ENCODE measurements around the gene SCTR.
"Not testable (repeated sequence)": the region's sequence is repeated elsewhere in the genome, so short reads cannot be mapped to it uniquely, and the experiment has no call there.

The SCTR gene

DNA sequence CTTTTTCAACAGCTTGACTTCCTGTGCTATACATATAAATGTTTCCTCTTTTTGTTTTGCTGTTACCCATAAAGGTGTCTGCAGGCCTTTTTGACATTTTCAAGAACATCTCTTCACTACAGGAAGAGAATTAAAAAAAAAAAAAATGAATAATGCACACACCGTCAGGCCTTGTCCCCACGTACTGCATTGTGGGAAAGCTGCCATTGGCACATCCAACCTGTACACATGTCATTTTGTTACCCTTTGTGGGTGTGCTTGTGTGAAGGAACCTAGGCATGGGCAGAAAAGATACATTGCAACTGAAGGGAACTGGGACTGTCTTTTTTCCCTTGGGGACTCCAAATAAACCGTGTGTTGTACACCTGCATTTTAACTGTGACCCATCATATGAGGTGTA is 109.4 kb downstream of the SCTR start:
- H3K9me3 Mint-ChIP-seq, result no peaks in the 10 kb centered on the region
- no peak overlapping the region for H3K4me3 Mint-ChIP-seq
- H3K27me3 Mint-ChIP-seq, result peaks cover 8% of the 10 kb centered on the region
- H3K36me3 Mint-ChIP-seq, result no peaks in the 10 kb centered on the region
- H3K27ac Mint-ChIP-seq, result no peak overlapping the region
- H3K4me1 Mint-ChIP-seq, result no peaks in the 10 kb centered on the region

DNA sequence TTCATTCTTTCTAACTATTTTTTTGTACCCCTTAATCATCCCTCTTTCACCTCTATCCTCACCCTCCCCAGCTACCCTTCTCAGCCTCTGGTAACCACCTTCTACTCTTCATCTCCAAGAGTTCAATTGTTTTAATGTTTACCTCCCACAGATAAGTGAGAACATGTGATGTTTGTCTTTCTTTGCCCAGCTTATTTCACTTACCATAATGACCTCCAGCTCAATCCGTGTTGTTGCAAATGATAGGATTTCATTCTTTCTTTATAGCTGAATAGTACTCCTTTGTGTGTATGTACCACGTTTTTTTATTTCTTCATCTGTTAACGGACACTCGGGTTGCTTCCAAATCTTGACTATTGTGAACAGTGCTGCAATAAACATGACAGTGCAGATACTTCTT is 114.8 kb downstream of the SCTR start:
- Mint-ChIP-seq H3K9me3 (no peaks in the 10 kb centered on the region), H3K27ac (no peak overlapping the region), H3K4me3 (no peak overlapping the region), H3K4me1 (no peaks in the 10 kb centered on the region), H3K27me3 (peaks cover 6% of the 10 kb centered on the region), H3K36me3 (no peaks in the 10 kb centered on the region)

DNA sequence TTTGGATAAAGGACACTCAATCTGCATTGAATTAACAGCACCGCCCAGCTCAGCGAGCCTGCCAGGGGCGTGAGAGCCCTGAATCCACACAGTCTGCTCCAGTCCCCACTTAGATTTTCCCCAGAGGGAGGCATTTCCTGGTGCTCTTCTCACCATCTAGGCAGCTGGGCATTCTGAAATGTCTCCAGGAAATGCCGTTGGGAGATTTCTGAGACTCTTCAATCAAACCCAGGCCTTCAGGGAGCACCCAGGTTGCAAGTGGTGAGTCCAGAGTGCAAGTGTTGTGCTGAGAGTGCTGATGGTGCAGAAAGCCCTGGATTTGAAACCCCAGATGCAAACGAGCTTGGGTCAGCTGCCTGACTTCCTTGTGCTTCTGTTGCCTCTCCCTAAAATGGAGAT is 116.1 kb downstream of the SCTR start:
- Mint-ChIP-seq H3K27ac (no peak overlapping the region), H3K4me1 (no peaks in the 10 kb centered on the region), H3K36me3 (no peaks in the 10 kb centered on the region), H3K27me3 (peaks cover 3% of the 10 kb centered on the region), H3K4me3 (no peak overlapping the region), H3K9me3 (no peaks in the 10 kb centered on the region)

DNA sequence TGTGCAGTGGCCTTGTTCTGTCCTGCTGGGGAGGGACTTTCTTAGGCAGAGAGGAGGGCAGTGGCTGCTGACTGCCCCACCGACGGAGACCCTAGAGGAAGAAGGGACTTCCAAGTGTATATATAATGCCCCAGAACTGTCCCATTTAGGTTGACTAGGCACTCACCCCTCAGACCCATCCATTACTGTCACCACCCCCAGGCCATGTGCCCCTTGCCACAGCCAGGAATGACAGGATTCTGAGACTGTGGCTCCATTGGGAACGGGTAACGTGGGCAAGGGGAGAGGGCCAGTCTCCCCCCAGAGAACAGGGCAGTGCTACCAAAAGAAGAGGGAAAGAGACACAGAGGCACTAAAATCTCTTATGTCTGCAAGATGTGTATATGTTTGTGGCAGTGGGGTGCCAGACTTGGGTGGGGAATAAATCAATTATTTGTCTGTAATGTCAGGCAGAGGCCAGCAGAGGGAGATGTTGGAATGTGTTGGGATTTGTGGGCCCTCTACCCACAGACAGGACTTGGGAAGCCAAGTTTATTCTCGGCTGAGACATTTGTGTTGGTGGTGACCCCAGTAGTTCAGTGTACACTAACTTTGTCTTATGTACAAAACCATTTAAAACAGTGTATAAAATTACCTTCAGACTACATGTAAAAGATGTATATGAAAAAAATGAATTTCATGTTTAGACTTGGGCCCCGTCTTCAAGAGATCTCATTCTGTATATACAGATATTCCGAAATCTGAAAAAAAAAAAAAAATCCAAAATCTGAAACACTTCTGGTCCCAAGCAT is 116.7 kb downstream of the SCTR start:
- H3K9me3 Mint-ChIP-seq, result no peaks in the 10 kb centered on the region

DNA sequence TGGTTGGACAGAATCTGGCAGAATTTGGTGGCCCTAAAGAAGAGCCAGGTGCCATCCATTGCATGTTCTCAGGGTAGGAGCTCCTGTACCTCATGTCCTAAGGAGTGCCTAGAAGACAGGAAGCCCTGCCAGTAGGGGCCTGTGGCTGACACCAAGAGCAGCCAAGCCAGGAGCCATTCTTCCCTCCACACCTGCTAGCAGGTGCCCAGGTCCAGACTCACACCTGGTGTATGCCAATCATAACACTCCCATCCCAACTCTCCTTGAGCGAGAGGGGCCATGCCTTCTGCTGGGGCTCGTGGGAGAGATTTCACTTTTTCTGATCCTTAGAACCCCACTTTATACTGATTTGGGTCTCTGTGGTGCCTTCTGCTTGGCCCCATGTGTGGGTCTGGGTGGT is 119.1 kb downstream of the SCTR start:
- Mint-ChIP-seq H3K4me3 (no peak overlapping the region), H3K9me3 (no peaks in the 10 kb centered on the region), H3K27ac (no peak overlapping the region), H3K27me3 (peaks cover 2% of the 10 kb centered on the region), H3K36me3 (no peaks in the 10 kb centered on the region), H3K4me1 (no peaks in the 10 kb centered on the region)

More for the DNA sequence above, 116.7 kb downstream of the SCTR start:
- Mint-ChIP-seq H3K4me1 (no peaks in the 10 kb centered on the region), H3K4me3 (no peak overlapping the region), H3K27ac (no peak overlapping the region), H3K27me3 (peaks cover 3% of the 10 kb centered on the region), H3K36me3 (no peaks in the 10 kb centered on the region)

DNA sequence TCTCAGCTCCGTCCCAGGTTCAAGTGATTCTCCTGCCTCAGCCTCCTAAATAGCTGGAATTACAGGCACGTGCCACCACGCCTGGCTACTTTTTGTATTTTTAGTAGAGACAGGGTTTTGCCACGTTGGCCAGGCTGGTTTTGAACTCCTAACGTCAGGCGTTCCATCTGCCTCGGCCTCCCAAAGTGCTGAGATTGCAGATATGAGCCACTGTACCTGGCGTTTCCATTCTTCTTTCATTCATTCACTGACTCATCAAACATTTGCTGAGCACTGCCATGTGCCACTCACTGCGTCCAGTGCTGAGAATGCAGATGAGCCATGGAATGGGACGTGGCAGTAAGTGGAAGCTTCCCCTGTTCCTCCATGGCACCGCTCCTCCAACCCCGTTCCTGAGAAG is 120.7 kb downstream of the SCTR start:
- H3K27me3 Mint-ChIP-seq, H3K4me1 Mint-ChIP-seq, H3K9me3 Mint-ChIP-seq, H3K27ac Mint-ChIP-seq, H3K36me3 Mint-ChIP-seq, H3K4me3 Mint-ChIP-seq: not testable (repeated sequence)

DNA sequence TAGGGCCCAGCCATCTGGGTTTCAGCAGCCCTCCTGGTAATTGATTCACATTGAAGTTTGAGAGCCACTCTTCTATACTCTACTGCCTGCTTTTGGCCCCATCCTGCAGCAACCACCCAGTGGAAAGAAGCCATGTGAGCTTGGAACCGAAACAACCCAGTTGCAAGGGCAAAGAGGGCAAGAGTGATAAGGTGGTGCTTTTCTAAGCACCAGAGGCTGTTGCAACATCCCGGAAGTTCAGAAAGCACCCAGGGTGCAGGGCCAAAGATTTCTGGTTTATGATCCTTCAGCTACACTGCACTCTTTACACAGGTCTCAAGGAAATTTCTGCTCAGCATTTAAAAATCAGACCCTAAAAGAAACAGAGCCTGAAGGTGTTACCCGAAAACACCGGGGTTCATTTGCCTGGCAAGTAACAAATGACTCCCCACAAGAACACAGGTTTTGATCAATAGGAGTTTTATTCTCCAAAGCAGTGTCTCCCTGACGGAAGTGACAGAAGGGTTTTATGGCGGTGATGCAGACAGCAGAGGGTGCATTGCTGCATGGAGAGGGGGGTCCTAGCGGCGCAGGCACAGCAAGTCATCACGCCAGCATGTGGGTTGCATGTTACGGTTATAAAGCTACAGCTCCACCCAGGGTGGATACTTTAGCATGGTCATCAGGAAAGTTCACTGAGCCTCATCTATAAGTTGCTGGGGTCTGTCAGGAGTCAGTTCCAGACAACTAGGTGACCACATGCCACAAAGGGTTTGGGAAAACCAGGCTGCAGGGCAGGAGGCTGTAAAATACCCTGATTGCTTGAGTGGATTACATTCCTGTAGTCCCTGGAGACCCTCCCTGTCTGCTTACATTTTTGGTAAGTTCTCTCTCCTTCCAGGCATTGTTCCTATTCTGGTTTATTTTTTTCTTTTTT is 121.4 kb downstream of the SCTR start:
- no peaks in the 10 kb centered on the region for H3K9me3 Mint-ChIP-seq
- no peaks in the 10 kb centered on the region for H3K36me3 Mint-ChIP-seq
- H3K27me3 Mint-ChIP-seq, result peaks cover 2% of the 10 kb centered on the region
- no peak overlapping the region for H3K4me3 Mint-ChIP-seq
- H3K4me1 Mint-ChIP-seq, result no peaks in the 10 kb centered on the region
- no peak overlapping the region for H3K27ac Mint-ChIP-seq

DNA sequence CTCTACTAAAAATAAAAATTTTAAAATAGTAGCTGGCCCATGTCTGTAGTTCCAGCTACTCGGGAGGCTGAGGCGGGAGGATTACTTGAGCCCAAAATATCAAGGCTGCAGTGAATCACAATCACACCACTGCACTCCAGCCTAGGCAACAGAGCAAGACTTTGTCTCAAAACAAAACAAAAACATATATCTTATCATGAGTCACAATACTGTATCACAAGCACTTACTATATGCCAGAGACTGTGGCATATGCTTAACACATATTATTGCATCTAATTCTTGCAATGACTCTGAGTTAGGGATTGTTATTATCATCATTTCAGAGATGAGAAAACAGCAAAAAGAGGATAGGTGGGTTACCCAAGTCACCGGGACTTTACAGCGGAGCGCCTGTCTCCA is 122.2 kb downstream of the SCTR start:
- no peaks in the 10 kb centered on the region for H3K4me1 Mint-ChIP-seq
- no peak overlapping the region for H3K27ac Mint-ChIP-seq
- no peak overlapping the region for H3K4me3 Mint-ChIP-seq
- H3K27me3 Mint-ChIP-seq, result peaks cover 2% of the 10 kb centered on the region
- H3K9me3 Mint-ChIP-seq, result no peaks in the 10 kb centered on the region
- H3K36me3 Mint-ChIP-seq, result no peaks in the 10 kb centered on the region

DNA sequence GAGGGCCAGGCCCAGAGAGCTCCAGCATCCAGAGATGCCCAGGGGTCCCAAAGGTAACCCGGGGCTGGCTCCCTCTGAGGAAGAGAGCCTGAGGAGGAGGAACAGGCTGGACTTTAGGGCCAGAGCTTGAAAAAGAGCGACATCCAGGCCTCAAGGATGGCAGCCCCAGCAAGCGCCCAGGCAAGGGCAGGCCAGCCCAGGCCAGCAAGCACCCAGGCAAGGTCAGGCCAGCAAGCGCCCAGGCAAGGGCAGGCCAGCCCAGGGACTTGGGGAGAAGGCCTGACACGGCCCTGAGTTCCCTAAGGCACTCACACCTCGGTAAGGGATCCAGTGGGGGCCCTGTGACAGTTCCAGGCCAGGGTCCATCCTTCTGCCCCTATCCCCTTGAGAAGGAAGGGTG is 127.1 kb downstream of the SCTR start:
- peaks cover 2% of the 10 kb centered on the region for H3K27me3 Mint-ChIP-seq
- H3K4me1 Mint-ChIP-seq, result no peaks in the 10 kb centered on the region
- H3K9me3 Mint-ChIP-seq, result no peaks in the 10 kb centered on the region
- no peak overlapping the region for H3K27ac Mint-ChIP-seq
- no peaks in the 10 kb centered on the region for H3K36me3 Mint-ChIP-seq
- no peak overlapping the region for H3K4me3 Mint-ChIP-seq

DNA sequence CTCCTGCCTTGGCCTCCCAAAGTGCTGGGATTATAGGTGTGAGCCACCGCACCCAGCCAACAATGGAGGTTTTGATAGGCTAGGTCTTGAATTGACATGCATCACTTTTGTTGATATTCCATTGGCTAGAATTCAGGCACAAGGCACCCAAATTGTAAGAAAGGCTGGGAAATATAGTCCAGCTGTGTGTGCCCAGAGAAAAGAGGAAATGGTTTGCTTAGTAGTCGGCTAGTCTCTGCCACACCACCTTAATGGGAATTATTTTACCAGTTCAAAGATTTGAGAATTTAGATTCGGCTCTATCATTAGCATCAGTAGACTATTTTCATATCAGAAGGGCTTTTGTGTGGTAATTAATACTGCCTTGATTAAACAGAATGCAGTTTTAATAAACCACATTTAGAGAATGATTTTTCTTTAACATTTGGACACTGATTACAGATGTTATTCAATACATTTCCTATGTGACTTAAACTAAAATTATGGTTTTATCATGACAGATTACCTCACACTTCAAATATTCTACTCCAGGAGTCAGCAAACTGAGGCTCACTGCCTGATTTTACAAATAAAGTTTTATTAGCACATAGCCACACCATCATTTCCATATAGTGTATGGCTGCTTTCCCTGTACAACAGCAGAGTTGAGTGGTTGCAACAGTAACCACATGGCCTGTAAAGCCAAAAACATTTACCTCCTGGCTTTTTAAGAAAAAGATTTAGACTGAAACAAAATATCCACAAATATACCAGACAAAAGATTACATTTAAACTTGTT is 130.1 kb downstream of the SCTR start:
- no peaks in the 10 kb centered on the region for H3K9me3 Mint-ChIP-seq
- H3K4me1 Mint-ChIP-seq, result no peaks in the 10 kb centered on the region
- no peaks in the 10 kb centered on the region for H3K27me3 Mint-ChIP-seq
- H3K4me3 Mint-ChIP-seq, result no peak overlapping the region
- no peak overlapping the region for H3K27ac Mint-ChIP-seq
- no peaks in the 10 kb centered on the region for H3K36me3 Mint-ChIP-seq
